Panc1 (cell line): ENCODE data around the gene PARVG. TPM values are rescaled to one million over a fixed set of nuclear protein-coding genes. Genes with fewer than 3 reads are reported as not detected.
A peak's percentile ranks its signal among the peaks of the same experiment; 100 is the strongest.

Experiments
- ATAC-seq: fragments of 200-7000 bp; cut with Tn5 transposase; 2 replicates; pipeline ENCODE4 v1.9.1; 2020; ENCODE audit warnings: mild to moderate bottlenecking, moderate library complexity
- Bru-seq: library from RNA; stranded (reverse); fragments of 400-500 nt; gene quantifications from one replicate; lab custom pipeline; 2021; lab: Mats Ljungman, UMichigan
- BruChase-seq, 2 experiments: library from RNA; stranded (reverse); fragments of 400-500 nt; gene quantifications; one replicate each; lab custom pipeline; 2021; lab: Mats Ljungman, UMichigan
- BruUV-seq: library from RNA; stranded (reverse); fragments of 400-500 nt; replicated peaks from 2 replicates; lab custom pipeline; 2021; lab: Mats Ljungman, UMichigan
- CTCF ChIA-PET: fragments of 300-600 bp; sonication (Branson Sonifier 250); formaldehyde crosslinking; loops from one replicate; lab custom pipeline; 2022; ENCODE audit warnings: antibody characterized with exemption; lab: Charles Lee
- POLR2A ChIA-PET: fragments of 300-600 bp; sonication (Branson Sonifier 250); formaldehyde crosslinking; loops from one replicate; lab custom pipeline; 2022; ENCODE audit warnings: antibody characterized with exemption; lab: Charles Lee
- DNase-seq: peaks from one replicate; pipeline ENCODE4 v3.0.0-alpha.2; 2010; ENCODE audit warnings: low read depth, low spot score
- H3K27ac ChIP-seq: 2 replicates; pipeline ENCODE4 v1.5.1; 2011; ENCODE audit warnings: mild to moderate bottlenecking, low read length, inconsistent platforms
- H3K27me3 ChIP-seq: fragments of 200-500 bp; sonication (Bioruptor generic); 2 replicates; pipeline ENCODE4 v1.6.0; 2014; ENCODE audit warnings: low read length, inconsistent platforms; ENCODE audit not compliant: control insufficient read depth, insufficient read depth
- H3K36me3 ChIP-seq: fragments of 200-500 bp; sonication (Bioruptor generic); 2 replicates; pipeline ENCODE4 v1.5.1; 2014; ENCODE audit warnings: inconsistent platforms, mild to moderate bottlenecking, low read length, moderate library complexity; ENCODE audit not compliant: control insufficient read depth, insufficient read depth
- H3K4me1 ChIP-seq: 2 replicates; pipeline ENCODE4 v1.5.1; 2011; ENCODE audit warnings: inconsistent platforms, mild to moderate bottlenecking, low read length, moderate library complexity; ENCODE audit not compliant: control insufficient read depth, insufficient read depth
- H3K4me3 ChIP-seq, 2 experiments: 2 replicates each; pipeline ENCODE4 v1.5.1; 2011 to 2012; ENCODE audit warnings: low read depth in 2 of 2, low read length in 2 of 2, mild to moderate bottlenecking in 2 of 2, inconsistent platforms in 1 of 2, moderate library complexity in 1 of 2
- H3K9me3 ChIP-seq: fragments of 200-500 bp; sonication (Bioruptor generic); 2 replicates; pipeline ENCODE4 v1.5.1; 2014; ENCODE audit warnings: low read depth, mild to moderate bottlenecking, inconsistent platforms, low read length, moderate library complexity; ENCODE audit not compliant: control insufficient read depth, insufficient read depth
- CTCF ChIP-seq: fragments of 450-650 bp; IDR thresholded peaks from 2 replicates; pipeline ENCODE4 v1.5.1; 2017; ENCODE audit warnings: mild to moderate bottlenecking
- POLR2AphosphoS5 ChIP-seq: IDR thresholded peaks from 2 replicates; pipeline ENCODE4 v1.6.1; 2012; ENCODE audit warnings: mild to moderate bottlenecking, low read depth, low read length, moderate library complexity
- SIN3A ChIP-seq: IDR thresholded peaks from 2 replicates; pipeline ENCODE4 v1.6.1; 2012; ENCODE audit warnings: low read depth, mild to moderate bottlenecking, low read length, moderate library complexity, borderline replicate concordance; ENCODE audit not compliant: insufficient read depth
- TCF7L2 ChIP-seq: IDR thresholded peaks from 2 replicates; pipeline ENCODE4 v1.6.1; 2011; ENCODE audit warnings: mild to moderate bottlenecking, low read depth, low read length, inconsistent platforms
- in situ Hi-C: cut with HindIII; loops from 2 replicates; pipeline ENCODE4 v1.10.0; 2016; ENCODE audit warnings: low sequenced_read_pairs, low pct_unique_long_range_greater_than_20kb
- intact Hi-C: fragments of 100-400 bp; cut with micrococcal nuclease; formaldehyde crosslinking; loops from one replicate; pipeline ENCODE4 v1.10.0; 2022; ENCODE audit not compliant: unreplicated experiment
- long read RNA-seq: library from polyadenylated mRNA; unstranded; transcript quantifications from one replicate; pipeline ENCODE4 v2.0.0, GENCODE V29; 2021; ENCODE audit not compliant: unreplicated experiment
- polyA plus RNA-seq: library from polyadenylated mRNA; unstranded; fragments of >200 nt; gene quantifications from one replicate; pipeline ENCODE4 v1.2.1, GENCODE V29; 2012; ENCODE audit warnings: missing spikeins; ENCODE audit not compliant: insufficient read length
- total RNA-seq: library from RNA; stranded (reverse); gene quantifications from one replicate; pipeline ENCODE4 v1.2.1, GENCODE V29; 2021; ENCODE audit not compliant: unreplicated experiment
- TF ChIP-seq, protein P1 (sequence below), 2 experiments: IDR thresholded peaks; 2 replicates each; pipeline ENCODE4 v1.6.1; 2011 to 2012; ENCODE audit warnings: low read depth in 2 of 2, control low read depth in 1 of 2, low read length in 1 of 2, mild to moderate bottlenecking in 1 of 2, moderate library complexity in 1 of 2; ENCODE audit not compliant: insufficient read depth in 1 of 2

The PARVG gene, protein sequence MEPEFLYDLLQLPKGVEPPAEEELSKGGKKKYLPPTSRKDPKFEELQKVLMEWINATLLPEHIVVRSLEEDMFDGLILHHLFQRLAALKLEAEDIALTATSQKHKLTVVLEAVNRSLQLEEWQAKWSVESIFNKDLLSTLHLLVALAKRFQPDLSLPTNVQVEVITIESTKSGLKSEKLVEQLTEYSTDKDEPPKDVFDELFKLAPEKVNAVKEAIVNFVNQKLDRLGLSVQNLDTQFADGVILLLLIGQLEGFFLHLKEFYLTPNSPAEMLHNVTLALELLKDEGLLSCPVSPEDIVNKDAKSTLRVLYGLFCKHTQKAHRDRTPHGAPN
- total RNA-seq = 0.21 TPM
- not detected for polyA plus RNA-seq
- percentile 19 among the genes with signal in this experiment for Bru-seq, nascent RNA
- BruChase-seq, experiment 1, labeled RNA remaining after a 2-hour chase = percentile 16 among the genes with signal in this experiment
- BruChase-seq, experiment 2, labeled RNA remaining after a 6-hour chase = percentile 17 among the genes with signal in this experiment
- long read RNA-seq = 0 reads

DNA sequence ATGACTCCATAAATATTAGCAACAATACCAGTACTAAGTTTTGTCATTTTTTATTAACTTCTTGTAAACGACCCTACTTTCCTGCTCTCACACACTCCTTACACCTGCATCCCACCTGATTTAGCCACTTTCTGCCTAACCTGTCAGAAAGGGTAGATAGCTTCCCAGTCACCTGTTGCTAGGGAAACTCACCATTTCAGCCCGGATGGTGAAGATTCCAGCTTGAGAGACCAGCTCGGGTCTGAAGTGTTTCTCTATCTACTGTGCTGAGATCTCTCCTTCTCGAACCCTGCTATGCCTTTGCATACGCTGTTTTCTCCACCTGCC lies at the start of gene PARVG:
Gene PARVG, plus strand, starts transcription at position 220 of the 327 bp plus-strand sequence. CDS start 2,405 bp downstream, outside the sequence.
- Histone ChIP-seq H3K9me3 (no peaks in the 10 kb centered on the region), H3K4me3 (no peak within 1 kb of the TSS), H3K27ac (no peak within 1 kb of the TSS), H3K36me3 (no peaks in the 10 kb centered on the region), H3K4me1 (no peaks in the 10 kb centered on the region), H3K27me3 (no peaks in the 10 kb centered on the region)
- ChIA-PET CTCF (no interaction called here), POLR2A (no interaction called here)
- ATAC-seq (no peak), DNase-seq (no peak)
- intact Hi-C loops = no loop called here
- TF ChIP-seq TCF7L2 (no peak), POLR2AphosphoS5 (no peak), CTCF (no peak), SIN3A (no peak)
- TF ChIP-seq, protein P1, sequence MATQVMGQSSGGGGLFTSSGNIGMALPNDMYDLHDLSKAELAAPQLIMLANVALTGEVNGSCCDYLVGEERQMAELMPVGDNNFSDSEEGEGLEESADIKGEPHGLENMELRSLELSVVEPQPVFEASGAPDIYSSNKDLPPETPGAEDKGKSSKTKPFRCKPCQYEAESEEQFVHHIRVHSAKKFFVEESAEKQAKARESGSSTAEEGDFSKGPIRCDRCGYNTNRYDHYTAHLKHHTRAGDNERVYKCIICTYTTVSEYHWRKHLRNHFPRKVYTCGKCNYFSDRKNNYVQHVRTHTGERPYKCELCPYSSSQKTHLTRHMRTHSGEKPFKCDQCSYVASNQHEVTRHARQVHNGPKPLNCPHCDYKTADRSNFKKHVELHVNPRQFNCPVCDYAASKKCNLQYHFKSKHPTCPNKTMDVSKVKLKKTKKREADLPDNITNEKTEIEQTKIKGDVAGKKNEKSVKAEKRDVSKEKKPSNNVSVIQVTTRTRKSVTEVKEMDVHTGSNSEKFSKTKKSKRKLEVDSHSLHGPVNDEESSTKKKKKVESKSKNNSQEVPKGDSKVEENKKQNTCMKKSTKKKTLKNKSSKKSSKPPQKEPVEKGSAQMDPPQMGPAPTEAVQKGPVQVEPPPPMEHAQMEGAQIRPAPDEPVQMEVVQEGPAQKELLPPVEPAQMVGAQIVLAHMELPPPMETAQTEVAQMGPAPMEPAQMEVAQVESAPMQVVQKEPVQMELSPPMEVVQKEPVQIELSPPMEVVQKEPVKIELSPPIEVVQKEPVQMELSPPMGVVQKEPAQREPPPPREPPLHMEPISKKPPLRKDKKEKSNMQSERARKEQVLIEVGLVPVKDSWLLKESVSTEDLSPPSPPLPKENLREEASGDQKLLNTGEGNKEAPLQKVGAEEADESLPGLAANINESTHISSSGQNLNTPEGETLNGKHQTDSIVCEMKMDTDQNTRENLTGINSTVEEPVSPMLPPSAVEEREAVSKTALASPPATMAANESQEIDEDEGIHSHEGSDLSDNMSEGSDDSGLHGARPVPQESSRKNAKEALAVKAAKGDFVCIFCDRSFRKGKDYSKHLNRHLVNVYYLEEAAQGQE (IDR thresholded peaks at IDR 0.05; ENCODE audit: insufficient read depth in 1 of 2, low read depth in 2 of 2, low read length in 1 of 2) = no peak
- in situ Hi-C loops = no loop called here
- no TSS peak for BruUV-seq

DNA sequence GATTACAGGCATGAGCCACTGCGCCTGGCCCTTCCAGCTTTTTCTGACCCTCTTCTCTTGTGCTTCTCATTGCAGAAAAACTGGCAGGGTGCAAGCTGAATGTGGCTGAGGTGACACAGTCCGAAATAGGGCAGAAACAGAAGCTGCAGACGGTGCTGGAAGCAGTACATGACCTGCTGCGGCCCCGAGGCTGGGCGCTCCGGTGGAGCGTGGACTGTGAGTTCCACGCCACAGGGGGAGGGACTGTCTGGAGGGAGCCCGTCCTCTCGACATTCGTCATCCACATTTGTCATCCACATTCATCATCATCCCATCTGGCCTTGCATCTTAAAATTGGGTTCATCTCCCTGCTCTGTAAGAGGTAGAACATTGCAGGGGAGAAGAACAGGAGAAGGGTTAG lies 49.3 kb upstream of the PARVG start:
- ChIA-PET CTCF (no interaction called here), POLR2A (no interaction called here)
- Histone ChIP-seq H3K36me3 (no peaks in the 10 kb centered on the region), H3K27me3 (no peaks in the 10 kb centered on the region), H3K4me3 (no peak overlapping the region), H3K9me3 (no peaks in the 10 kb centered on the region), H3K4me1 (no peaks in the 10 kb centered on the region), H3K27ac (no peak overlapping the region)
- BruUV-seq = no TSS peak
- no peak for DNase-seq
- ATAC-seq = no peak
- TF ChIP-seq, protein P1 (IDR thresholded peaks at IDR 0.05; ENCODE audit: insufficient read depth in 1 of 2, low read depth in 2 of 2, low read length in 1 of 2) = no peak
- no peak for TF ChIP-seq SIN3A
- TF ChIP-seq POLR2AphosphoS5 = no peak
- TF ChIP-seq CTCF = no peak
- TF ChIP-seq TCF7L2 = no peak
- intact Hi-C loops = no loop called here
- in situ Hi-C loops = no loop called here
